Activated T-helper 1 cell treated with anti-CD3 and anti-CD28 coated beads, Interleukin-2, amount 50 U/mL, for 16 hours (primary cell): ENCODE results near the gene TREM1.

ENCODE experiments used
- DNase-seq, 2 donors: peaks; one replicate each; pipeline ENCODE4 v3.0.0-alpha.2; 2020; ENCODE audit warnings: low read depth in 1 of 2, low spot score in 1 of 2

The TREM1 gene

GRCh38 chr6:41286544-41287346 is at the start of gene TREM1:
Gene TREM1, minus strand, starts transcription at chr6:41286682. Its CDS starts 27 bp downstream, at chr6:41286655.
- DNase-seq: no peak

- DNase-seq: no peak
Measured at GRCh38 chr6:41335943-41336342, 49.5 kb upstream of the TREM1 start.

GRCh38 chr6:41335296-41335695 is 48.8 kb upstream of the TREM1 start, which contains the start of gene NCR2:
Gene NCR2, plus strand, starts transcription at chr6:41335608. Its CDS starts 269 bp downstream, at chr6:41335877.
- DNase-seq: no peak

GRCh38 chr6:41334482-41335040 is 48.1 kb upstream of the TREM1 start:
- DNase-seq: no peak

- no peak for DNase-seq
Measured at GRCh38 chr6:41332842-41333736, 46.6 kb upstream of the TREM1 start.

- DNase-seq: no peak
Measured at GRCh38 chr6:41332241-41332640, 45.8 kb upstream of the TREM1 start.

GRCh38 chr6:41331401-41332150 is 45.1 kb upstream of the TREM1 start:
- DNase-seq: no peak

- DNase-seq: no peak
Measured at GRCh38 chr6:41327177-41327576, 40.7 kb upstream of the TREM1 start.

GRCh38 chr6:41326092-41326491 is 39.6 kb upstream of the TREM1 start:
- DNase-seq: no peak

- no peak for DNase-seq
Measured at GRCh38 chr6:41325446-41326066, 39.1 kb upstream of the TREM1 start.

GRCh38 chr6:41321183-41321582 is 34.7 kb upstream of the TREM1 start:
- DNase-seq: no peak

- peak; percentile 64 to 71 for DNase-seq
Measured at GRCh38 chr6:41318654-41319565, 32.4 kb upstream of the TREM1 start.

- no peak for DNase-seq
Measured at GRCh38 chr6:41318261-41318653, 31.8 kb upstream of the TREM1 start.

GRCh38 chr6:41315943-41316620 is 29.6 kb upstream of the TREM1 start:
- DNase-seq: no peak

- no peak for DNase-seq
Measured at GRCh38 chr6:41315203-41315602, 28.7 kb upstream of the TREM1 start.

GRCh38 chr6:41306187-41306854 is 19.8 kb upstream of the TREM1 start:
- no peak for DNase-seq

GRCh38 chr6:41302638-41303037 is 16.2 kb upstream of the TREM1 start:
- DNase-seq: no peak

GRCh38 chr6:41298785-41299502 is 12.5 kb upstream of the TREM1 start:
- no peak for DNase-seq
